ENCODE data around the gene SOD1. TPM values are rescaled to one million over a fixed set of nuclear protein-coding genes. Genes with fewer than 3 reads are reported as not detected.
"Not testable (repeated sequence)": the region's sequence is repeated elsewhere in the genome, so short reads cannot be mapped to it uniquely, and the experiment has no call there.

SOD1 gene
- total and polyA plus RNA-seq, 10 of the 15 experiments (the other 5 are each of a cell fraction or from before 2014, with no cell fraction given): 171 to 710 (median 313) TPM

DNA sequence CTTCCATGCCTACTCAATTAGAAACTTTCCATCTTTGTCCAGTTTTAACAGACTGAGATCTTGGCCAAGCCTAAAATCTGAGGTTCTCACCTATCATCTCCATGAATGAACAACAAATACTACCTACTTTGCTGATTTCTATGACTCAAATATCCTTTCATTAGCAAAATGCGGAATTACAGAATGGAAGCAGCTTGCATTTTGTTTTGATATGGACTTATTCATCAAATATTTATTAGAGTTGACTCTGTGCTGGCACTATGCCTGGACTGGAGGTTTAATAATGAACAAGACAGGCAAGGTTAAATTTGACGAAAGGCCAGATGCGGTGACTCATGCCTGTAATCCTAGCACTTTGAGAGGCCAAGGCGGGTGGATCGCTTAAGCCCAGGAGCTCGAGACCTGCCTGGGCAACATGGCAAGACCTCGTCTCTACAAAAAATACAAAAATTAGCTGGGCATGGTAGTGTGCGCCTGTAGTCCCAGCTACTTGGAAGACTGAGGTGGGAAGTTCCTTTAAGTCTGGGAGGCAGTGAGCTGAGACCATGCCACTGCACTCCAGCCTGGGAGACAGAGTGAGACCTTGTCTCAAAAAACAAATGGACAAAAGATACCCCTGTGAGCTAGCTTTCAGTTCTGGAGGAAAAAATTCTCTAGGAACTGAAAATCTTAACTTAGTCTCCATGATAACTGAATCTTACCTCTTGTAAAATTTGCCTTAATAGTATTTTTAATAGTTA lies 29.4 kb upstream of the SOD1 start (continued):
- TF ChIP-seq, protein P1, sequence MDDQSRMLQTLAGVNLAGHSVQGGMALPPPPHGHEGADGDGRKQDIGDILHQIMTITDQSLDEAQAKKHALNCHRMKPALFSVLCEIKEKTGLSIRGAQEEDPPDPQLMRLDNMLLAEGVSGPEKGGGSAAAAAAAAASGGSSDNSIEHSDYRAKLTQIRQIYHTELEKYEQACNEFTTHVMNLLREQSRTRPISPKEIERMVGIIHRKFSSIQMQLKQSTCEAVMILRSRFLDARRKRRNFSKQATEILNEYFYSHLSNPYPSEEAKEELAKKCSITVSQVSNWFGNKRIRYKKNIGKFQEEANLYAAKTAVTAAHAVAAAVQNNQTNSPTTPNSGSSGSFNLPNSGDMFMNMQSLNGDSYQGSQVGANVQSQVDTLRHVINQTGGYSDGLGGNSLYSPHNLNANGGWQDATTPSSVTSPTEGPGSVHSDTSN (IDR thresholded peaks at IDR 0.05; ENCODE audit: insufficient replicate concordance, low read depth, low read length): no peak
- no peak for TF ChIP-seq FOS (IDR thresholded peaks at IDR 0.05; ENCODE audit: borderline replicate concordance, extremely low read depth, insufficient read length)

DNA sequence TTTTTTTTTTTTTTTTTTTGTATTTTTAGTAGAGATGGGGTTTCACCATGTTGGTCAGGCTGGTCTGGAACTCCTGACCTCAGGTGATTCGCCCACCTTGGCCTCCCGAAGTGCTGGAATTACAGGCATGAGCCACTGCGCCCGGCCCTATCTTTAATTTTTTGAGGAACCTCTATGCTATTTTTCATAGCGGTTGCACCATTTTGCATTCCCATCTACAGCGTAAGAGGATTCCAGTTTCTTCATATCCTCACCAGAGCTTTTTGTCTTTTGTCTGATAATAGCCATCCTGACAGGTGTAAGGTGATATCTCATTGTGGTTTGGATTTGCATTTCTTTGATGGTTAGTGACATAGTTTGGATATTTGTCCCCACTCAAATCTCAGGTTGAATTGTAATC lies 27.6 kb upstream of the SOD1 start:
- RAD21 ChIA-PET (ENCODE audit: unreplicated experiment); H3K9ac ChIP-seq (ENCODE audit: control insufficient read depth, insufficient read depth, low read length); BruUV-seq (replicated peaks); SMC1A ChIA-PET (ENCODE audit: uncharacterized antibody, unreplicated experiment); H3K36me3 ChIP-seq (ENCODE audit: control insufficient read depth in 2 of 2, insufficient read depth in 2 of 2, low read length in 1 of 2); FAIRE-seq; ATAC-seq; CTCF ChIA-PET; H3K79me2 ChIP-seq (ENCODE audit: control insufficient read depth, insufficient read depth, low read length); in situ Hi-C loops (cut with MboI); H3K4me1 ChIP-seq (ENCODE audit: control insufficient read depth, insufficient read depth, low read length); H3K27ac ChIP-seq (ENCODE audit: control insufficient read depth, insufficient read depth); H3K27me3 ChIP-seq (replicated peaks in 1 of 2; ENCODE audit: control insufficient read depth in 2 of 2, insufficient read depth in 2 of 2, low read length in 1 of 2); H3K9me3 ChIP-seq (replicated peaks; ENCODE audit: control insufficient read depth, insufficient read depth, low read length); H2AFZ ChIP-seq (ENCODE audit: control insufficient read depth, low read depth, low read length); H3K4me2 ChIP-seq (ENCODE audit: control insufficient read depth, insufficient read depth); H3K4me3 ChIP-seq; DNase-seq (ENCODE audit: low read depth, low spot score); H4K20me1 ChIP-seq (ENCODE audit: control insufficient read depth, insufficient read depth); intact Hi-C loops (cut with micrococcal nuclease; ENCODE audit: unreplicated experiment): not testable (repeated sequence)
- POLR2A ChIA-PET: interaction anchor here (0.6 kb wide), 1 partner anchor 158 kb away, joined by 5 read pairs; no protein-coding TSS in a partner anchor
- WGBS (ENCODE audit: insufficient coverage, insufficient replicate concordance, low lambda C conversion rate, missing lambda C conversion rate): 71% methylated on average over 6 of the region's 6 CpGs

DNA sequence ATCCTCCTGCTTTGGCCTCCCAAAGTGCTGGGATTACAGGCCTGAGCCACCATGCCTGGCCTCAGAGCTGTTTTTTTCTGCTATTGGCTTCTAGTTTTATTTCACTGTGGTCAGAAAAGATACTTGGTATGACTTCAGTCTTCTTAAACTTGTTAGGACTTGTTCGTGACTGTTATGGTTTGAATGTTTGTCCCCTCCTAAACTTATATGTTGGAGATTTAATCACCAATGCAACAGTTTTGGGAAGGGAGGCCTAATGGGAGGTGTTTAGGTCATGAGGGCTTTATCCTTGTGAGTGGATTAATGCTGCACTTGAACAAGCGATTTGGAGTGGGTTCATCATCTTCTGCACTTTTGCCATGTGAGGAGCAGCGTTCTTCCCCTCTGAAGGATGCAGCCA lies 24.5 kb upstream of the SOD1 start:
- SMC1A ChIA-PET (ENCODE audit: uncharacterized antibody, unreplicated experiment): no interaction called here
- intact Hi-C loops (cut with micrococcal nuclease; ENCODE audit: unreplicated experiment): no loop called here
- RAD21 ChIA-PET (ENCODE audit: unreplicated experiment): no interaction called here
- Histone ChIP-seq H3K4me2 (ENCODE audit: control insufficient read depth, insufficient read depth) (no peak overlapping the region), H3K36me3 (ENCODE audit: control insufficient read depth in 2 of 2, insufficient read depth in 2 of 2, low read length in 1 of 2) (no peaks in the 10 kb centered on the region), H3K9me3 (replicated peaks; ENCODE audit: control insufficient read depth, insufficient read depth, low read length) (no peaks in the 10 kb centered on the region; the same call in 2 of the 3 replicates), H2AFZ (ENCODE audit: control insufficient read depth, low read depth, low read length) (no peak overlapping the region), H3K4me3 (no peak overlapping the region), H3K4me1 (ENCODE audit: control insufficient read depth, insufficient read depth, low read length) (no peaks in the 10 kb centered on the region), H3K27me3 (replicated peaks in 1 of 2; ENCODE audit: control insufficient read depth in 2 of 2, insufficient read depth in 2 of 2, low read length in 1 of 2) (no peaks in the 10 kb centered on the region), H3K79me2 (ENCODE audit: control insufficient read depth, insufficient read depth, low read length) (no peaks in the 10 kb centered on the region), H3K27ac (ENCODE audit: control insufficient read depth, insufficient read depth) (no peak overlapping the region), H3K9ac (ENCODE audit: control insufficient read depth, insufficient read depth, low read length) (no peak overlapping the region), H4K20me1 (ENCODE audit: control insufficient read depth, insufficient read depth) (no peaks in the 10 kb centered on the region)
- DNase-seq (ENCODE audit: low read depth, low spot score): no peak
- WGBS (ENCODE audit: insufficient coverage, insufficient replicate concordance, low lambda C conversion rate, missing lambda C conversion rate): 52% methylated on average over 3 of the region's 3 CpGs
- TF ChIP-seq RUNX3 (IDR thresholded peaks at IDR 0.05; ENCODE audit: low read length): peak; percentile 12; the same call in 1 of the 2 replicates
- TF ChIP-seq, protein P2, sequence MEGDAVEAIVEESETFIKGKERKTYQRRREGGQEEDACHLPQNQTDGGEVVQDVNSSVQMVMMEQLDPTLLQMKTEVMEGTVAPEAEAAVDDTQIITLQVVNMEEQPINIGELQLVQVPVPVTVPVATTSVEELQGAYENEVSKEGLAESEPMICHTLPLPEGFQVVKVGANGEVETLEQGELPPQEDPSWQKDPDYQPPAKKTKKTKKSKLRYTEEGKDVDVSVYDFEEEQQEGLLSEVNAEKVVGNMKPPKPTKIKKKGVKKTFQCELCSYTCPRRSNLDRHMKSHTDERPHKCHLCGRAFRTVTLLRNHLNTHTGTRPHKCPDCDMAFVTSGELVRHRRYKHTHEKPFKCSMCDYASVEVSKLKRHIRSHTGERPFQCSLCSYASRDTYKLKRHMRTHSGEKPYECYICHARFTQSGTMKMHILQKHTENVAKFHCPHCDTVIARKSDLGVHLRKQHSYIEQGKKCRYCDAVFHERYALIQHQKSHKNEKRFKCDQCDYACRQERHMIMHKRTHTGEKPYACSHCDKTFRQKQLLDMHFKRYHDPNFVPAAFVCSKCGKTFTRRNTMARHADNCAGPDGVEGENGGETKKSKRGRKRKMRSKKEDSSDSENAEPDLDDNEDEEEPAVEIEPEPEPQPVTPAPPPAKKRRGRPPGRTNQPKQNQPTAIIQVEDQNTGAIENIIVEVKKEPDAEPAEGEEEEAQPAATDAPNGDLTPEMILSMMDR (IDR thresholded peaks at IDR 0.05 in 2 of 3, conservative IDR thresholded peaks at IDR 0.05 in 1 of 3; ENCODE audit: control insufficient read depth in 2 of 3, extremely low read depth in 1 of 3, insufficient read depth in 1 of 3, low read depth in 3 of 3, low read length in 3 of 3): no peak
- CTCF ChIA-PET: interaction anchor here (1.1 kb wide), 1 partner anchor 11 kb away, joined by 3 read pairs; no protein-coding TSS in a partner anchor
- in situ Hi-C loops (cut with MboI): no loop called here
- POLR2A ChIA-PET: no interaction called here
- peak; percentile 14; the same call in 1 of the 3 replicates for ATAC-seq
- FAIRE-seq: no peak
- BruUV-seq (replicated peaks): no TSS peak

Data from GM12878 (cell line).